ENCODE results near the gene IFIT1.
"Not testable (repeated sequence)": the region's sequence is repeated elsewhere in the genome, so short reads cannot be mapped to it uniquely, and the experiment has no call there.

Gene IFIT1

GRCh38 chr10:89379103-89379502 lies 13.3 kb upstream of the IFIT1 start:
- H3K4me3 Mint-ChIP-seq, result no peak overlapping the region
- H3K27ac Mint-ChIP-seq, result no peak overlapping the region
- peaks cover 3% of the 10 kb centered on the region for H3K36me3 Mint-ChIP-seq
- peaks cover 3% of the 10 kb centered on the region for H3K4me1 Mint-ChIP-seq (ENCODE audit: low read depth)
- H3K27me3 Mint-ChIP-seq, result peaks cover 2% of the 10 kb centered on the region
- no peaks in the 10 kb centered on the region for H3K9me3 Mint-ChIP-seq (ENCODE audit: low read depth)

- H3K27me3 Mint-ChIP-seq, result no peaks in the 10 kb centered on the region
Measured at GRCh38 chr10:89382757-89383156, 9.7 kb upstream of the IFIT1 start.

GRCh38 chr10:89384474-89385340 lies 7.7 kb upstream of the IFIT1 start:
- H3K9me3 Mint-ChIP-seq (ENCODE audit: low read depth), result no peaks in the 10 kb centered on the region
- H3K27ac Mint-ChIP-seq, result no peak overlapping the region
- H3K4me1 Mint-ChIP-seq (ENCODE audit: low read depth), result peaks cover 3% of the 10 kb centered on the region
- H3K27me3 Mint-ChIP-seq, result no peaks in the 10 kb centered on the region
- H3K4me3 Mint-ChIP-seq, result no peak overlapping the region
- peaks cover 3% of the 10 kb centered on the region for H3K36me3 Mint-ChIP-seq

More at GRCh38 chr10:89382757-89383156, 9.7 kb upstream of the IFIT1 start:
- Mint-ChIP-seq H3K27ac (no peak overlapping the region), H3K36me3 (peaks cover 3% of the 10 kb centered on the region), H3K9me3 (ENCODE audit: low read depth) (no peaks in the 10 kb centered on the region), H3K4me1 (ENCODE audit: low read depth) (peaks cover 3% of the 10 kb centered on the region), H3K4me3 (no peak overlapping the region)

GRCh38 chr10:89388806-89389205 lies 3.6 kb upstream of the IFIT1 start:
- no peak overlapping the region for H3K4me3 Mint-ChIP-seq
- H3K9me3 Mint-ChIP-seq (ENCODE audit: low read depth), result no peaks in the 10 kb centered on the region
- no peaks in the 10 kb centered on the region for H3K27me3 Mint-ChIP-seq
- H3K4me1 Mint-ChIP-seq (ENCODE audit: low read depth), result peaks cover 20% of the 10 kb centered on the region
- no peaks in the 10 kb centered on the region for H3K36me3 Mint-ChIP-seq
- H3K27ac Mint-ChIP-seq, result no peak overlapping the region

GRCh38 chr10:89389254-89389653 lies 3.2 kb upstream of the IFIT1 start:
- H3K27me3 Mint-ChIP-seq, result no peaks in the 10 kb centered on the region
- H3K4me1 Mint-ChIP-seq (ENCODE audit: low read depth), result peaks cover 24% of the 10 kb centered on the region

GRCh38 chr10:89390476-89391225 lies 1.8 kb upstream of the IFIT1 start:
- Mint-ChIP-seq H3K4me3 (no peak overlapping the region), H3K27ac (no peak overlapping the region), H3K27me3 (no peaks in the 10 kb centered on the region), H3K4me1 (ENCODE audit: low read depth) (peaks cover 35% of the 10 kb centered on the region), H3K9me3 (ENCODE audit: low read depth) (no peaks in the 10 kb centered on the region), H3K36me3 (peaks cover 5% of the 10 kb centered on the region)

More at GRCh38 chr10:89389254-89389653, 3.2 kb upstream of the IFIT1 start:
- Mint-ChIP-seq H3K9me3 (ENCODE audit: low read depth) (no peaks in the 10 kb centered on the region), H3K27ac (no peak overlapping the region), H3K36me3 (no peaks in the 10 kb centered on the region), H3K4me3 (no peak overlapping the region)

- H3K9me3 Mint-ChIP-seq (ENCODE audit: low read depth); H3K27me3 Mint-ChIP-seq; H3K36me3 Mint-ChIP-seq; H3K27ac Mint-ChIP-seq; H3K4me3 Mint-ChIP-seq: not testable (repeated sequence)
- peaks cover 39% of the 10 kb centered on the region for H3K4me1 Mint-ChIP-seq (ENCODE audit: low read depth)
Measured at GRCh38 chr10:89391226-89391576, 1.2 kb upstream of the IFIT1 start.

- Mint-ChIP-seq H3K27me3 (no peaks in the 10 kb centered on the region), H3K27ac (peak overlapping the region; percentile 89), H3K4me3 (peak overlapping the region; percentile 88), H3K9me3 (ENCODE audit: low read depth) (no peaks in the 10 kb centered on the region), H3K4me1 (ENCODE audit: low read depth) (peaks cover 48% of the 10 kb centered on the region), H3K36me3 (peaks cover 15% of the 10 kb centered on the region)
Measured at GRCh38 chr10:89392974-89393373, 551 bp downstream of the IFIT1 start.

- no peaks in the 10 kb centered on the region for H3K9me3 Mint-ChIP-seq (ENCODE audit: low read depth)
- peaks cover 57% of the 10 kb centered on the region for H3K4me1 Mint-ChIP-seq (ENCODE audit: low read depth)
- peaks cover 22% of the 10 kb centered on the region for H3K36me3 Mint-ChIP-seq
- no peak overlapping the region for H3K27ac Mint-ChIP-seq
- H3K4me3 Mint-ChIP-seq, result peak overlapping the region; percentile 88
- H3K27me3 Mint-ChIP-seq, result no peaks in the 10 kb centered on the region
Measured at GRCh38 chr10:89393898-89394297, 1.5 kb downstream of the IFIT1 start.

- Mint-ChIP-seq H3K27ac (no peak overlapping the region), H3K4me1 (ENCODE audit: low read depth) (peaks cover 68% of the 10 kb centered on the region), H3K9me3 (ENCODE audit: low read depth) (no peaks in the 10 kb centered on the region), H3K36me3 (peaks cover 29% of the 10 kb centered on the region), H3K4me3 (peak overlapping the region; percentile 73), H3K27me3 (no peaks in the 10 kb centered on the region)
Measured at GRCh38 chr10:89395141-89395540, 2.7 kb downstream of the IFIT1 start.

- H3K27me3 Mint-ChIP-seq, result no peaks in the 10 kb centered on the region
- H3K4me1 Mint-ChIP-seq (ENCODE audit: low read depth), result peaks cover 58% of the 10 kb centered on the region
- H3K36me3 Mint-ChIP-seq, result peaks cover 40% of the 10 kb centered on the region
- H3K9me3 Mint-ChIP-seq (ENCODE audit: low read depth), result no peaks in the 10 kb centered on the region
- H3K27ac Mint-ChIP-seq, result no peak overlapping the region
- no peak overlapping the region for H3K4me3 Mint-ChIP-seq
Measured at GRCh38 chr10:89398003-89398749, 5.8 kb downstream of the IFIT1 start.

GRCh38 chr10:89399956-89400355 lies 7.5 kb downstream of the IFIT1 start:
- H3K27ac Mint-ChIP-seq, result no peak overlapping the region
- no peaks in the 10 kb centered on the region for H3K9me3 Mint-ChIP-seq (ENCODE audit: low read depth)
- H3K4me3 Mint-ChIP-seq, result no peak overlapping the region
- H3K4me1 Mint-ChIP-seq (ENCODE audit: low read depth), result peaks cover 44% of the 10 kb centered on the region
- H3K36me3 Mint-ChIP-seq, result peaks cover 50% of the 10 kb centered on the region
- H3K27me3 Mint-ChIP-seq, result no peaks in the 10 kb centered on the region

- H3K36me3 Mint-ChIP-seq, result peaks cover 43% of the 10 kb centered on the region
- no peaks in the 10 kb centered on the region for H3K9me3 Mint-ChIP-seq (ENCODE audit: low read depth)
- no peaks in the 10 kb centered on the region for H3K27me3 Mint-ChIP-seq
- peaks cover 24% of the 10 kb centered on the region for H3K4me1 Mint-ChIP-seq (ENCODE audit: low read depth)
- no peak overlapping the region for H3K27ac Mint-ChIP-seq
- H3K4me3 Mint-ChIP-seq, result no peak overlapping the region
Measured at GRCh38 chr10:89403043-89403442, 10.6 kb downstream of the IFIT1 start.

- H3K27me3 Mint-ChIP-seq, result no peaks in the 10 kb centered on the region
- H3K27ac Mint-ChIP-seq, result no peak overlapping the region
- H3K4me1 Mint-ChIP-seq (ENCODE audit: low read depth), result peaks cover 11% of the 10 kb centered on the region
- H3K36me3 Mint-ChIP-seq, result peaks cover 37% of the 10 kb centered on the region
- no peaks in the 10 kb centered on the region for H3K9me3 Mint-ChIP-seq (ENCODE audit: low read depth)
- no peak overlapping the region for H3K4me3 Mint-ChIP-seq
Measured at GRCh38 chr10:89404104-89405047, 12.0 kb downstream of the IFIT1 start.

Measured in activated naive CD8-positive, alpha-beta T cell (primary cell).